Measurements from ENCODE around the gene PKIG.

DNA sequence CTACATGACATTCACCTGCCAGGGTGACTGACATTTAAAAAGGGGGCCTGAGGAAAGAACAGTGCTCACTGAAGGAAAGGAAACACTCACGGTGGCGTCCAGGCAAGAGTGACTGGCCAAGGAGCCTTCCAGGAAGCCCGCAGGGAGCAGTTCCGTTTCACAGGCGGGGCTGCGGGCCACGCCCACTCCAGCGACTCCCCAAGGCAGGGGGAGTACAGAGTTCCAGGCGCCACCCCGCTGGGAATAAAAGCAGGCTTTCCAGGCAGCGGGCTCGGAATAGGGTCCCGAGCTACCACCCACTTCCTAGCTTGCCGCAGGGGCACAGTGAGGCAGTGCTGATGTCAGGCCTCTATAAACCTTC lies 34.2 kb downstream of the PKIG start:
- TF ChIP-seq EP300 (IDR thresholded peaks at IDR 0.05) (no peak), POLR2A (IDR thresholded peaks at IDR 0.05) (no peak)
- TF ChIP-seq, protein P1, sequence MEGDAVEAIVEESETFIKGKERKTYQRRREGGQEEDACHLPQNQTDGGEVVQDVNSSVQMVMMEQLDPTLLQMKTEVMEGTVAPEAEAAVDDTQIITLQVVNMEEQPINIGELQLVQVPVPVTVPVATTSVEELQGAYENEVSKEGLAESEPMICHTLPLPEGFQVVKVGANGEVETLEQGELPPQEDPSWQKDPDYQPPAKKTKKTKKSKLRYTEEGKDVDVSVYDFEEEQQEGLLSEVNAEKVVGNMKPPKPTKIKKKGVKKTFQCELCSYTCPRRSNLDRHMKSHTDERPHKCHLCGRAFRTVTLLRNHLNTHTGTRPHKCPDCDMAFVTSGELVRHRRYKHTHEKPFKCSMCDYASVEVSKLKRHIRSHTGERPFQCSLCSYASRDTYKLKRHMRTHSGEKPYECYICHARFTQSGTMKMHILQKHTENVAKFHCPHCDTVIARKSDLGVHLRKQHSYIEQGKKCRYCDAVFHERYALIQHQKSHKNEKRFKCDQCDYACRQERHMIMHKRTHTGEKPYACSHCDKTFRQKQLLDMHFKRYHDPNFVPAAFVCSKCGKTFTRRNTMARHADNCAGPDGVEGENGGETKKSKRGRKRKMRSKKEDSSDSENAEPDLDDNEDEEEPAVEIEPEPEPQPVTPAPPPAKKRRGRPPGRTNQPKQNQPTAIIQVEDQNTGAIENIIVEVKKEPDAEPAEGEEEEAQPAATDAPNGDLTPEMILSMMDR (IDR thresholded peaks at IDR 0.05): no peak

Data from ovary (tissue), 3 donors.